MCF 10A (cell line): ENCODE data around the gene DNHD1. TPM values are rescaled to one million over a fixed set of nuclear protein-coding genes. Genes with fewer than 3 reads are reported as not detected.

Experiments used
- BruUV-seq: library from RNA; stranded (reverse); fragments of 400-500 nt; replicated peaks from 2 replicates; lab custom pipeline; 2021; lab: Mats Ljungman, UMichigan
- CTCF ChIA-PET: fragments of 300-600 bp; sonication (Branson Sonifier 250); formaldehyde crosslinking; extraction: SDS; loops from one replicate; lab custom pipeline; 2021; ENCODE audit warnings: antibody characterized with exemption, inconsistent platforms; lab: Yijun Ruan, JAX
- POLR2A ChIA-PET: fragments of 300-600, 350-650 bp; sonication (Branson Sonifier 250); formaldehyde crosslinking; extraction: SDS; loops from one replicate; lab custom pipeline; 2020; ENCODE audit warnings: antibody characterized with exemption, inconsistent platforms; lab: Yijun Ruan, JAX
- DNase-seq: peaks from one replicate; pipeline ENCODE4 v3.0.0-alpha.2; 2018; ENCODE audit not compliant: unreplicated experiment
- H3K27ac Mint-ChIP-seq: one replicate; pipeline ENCODE4 v1.8.0; 2022; ENCODE audit warnings: mild to moderate bottlenecking, low read depth, mixed read lengths; ENCODE audit not compliant: unreplicated experiment
- H3K27me3 Mint-ChIP-seq: one replicate; pipeline ENCODE4 v1.8.0; 2022; ENCODE audit warnings: mixed read lengths; ENCODE audit not compliant: insufficient read depth, unreplicated experiment
- H3K36me3 Mint-ChIP-seq: one replicate; pipeline ENCODE4 v1.8.0; 2022; ENCODE audit warnings: mild to moderate bottlenecking, moderate library complexity, mixed read lengths; ENCODE audit not compliant: insufficient read depth, unreplicated experiment
- H3K4me1 Mint-ChIP-seq: one replicate; pipeline ENCODE4 v1.8.0; 2022; ENCODE audit warnings: mixed read lengths; ENCODE audit not compliant: insufficient read depth, unreplicated experiment
- H3K4me3 Mint-ChIP-seq: one replicate; pipeline ENCODE4 v1.8.0; 2022; ENCODE audit warnings: mild to moderate bottlenecking, moderate library complexity, mixed read lengths; ENCODE audit not compliant: unreplicated experiment
- H3K9me3 Mint-ChIP-seq: one replicate; pipeline ENCODE4 v1.8.0; 2022; ENCODE audit warnings: mixed read lengths; ENCODE audit not compliant: unreplicated experiment
- CTCF ChIP-seq: fragments of 200-600 bp; IDR thresholded peaks from one replicate; pipeline ENCODE4 v1.8.0; 2022; ENCODE audit warnings: antibody characterized with exemption, mild to moderate bottlenecking; ENCODE audit not compliant: unreplicated experiment
- intact Hi-C: fragments of 100-400 bp; cut with micrococcal nuclease; formaldehyde crosslinking; loops from 2 replicates; pipeline ENCODE4 v1.14.1; 2022
- total RNA-seq: library from RNA; stranded (reverse); gene quantifications from 2 replicates; pipeline ENCODE4 v1.2.3, GENCODE V29; 2022

DNHD1 gene
- total RNA-seq, 1 experiment from 2014 or later: 18.3 TPM

DNA sequence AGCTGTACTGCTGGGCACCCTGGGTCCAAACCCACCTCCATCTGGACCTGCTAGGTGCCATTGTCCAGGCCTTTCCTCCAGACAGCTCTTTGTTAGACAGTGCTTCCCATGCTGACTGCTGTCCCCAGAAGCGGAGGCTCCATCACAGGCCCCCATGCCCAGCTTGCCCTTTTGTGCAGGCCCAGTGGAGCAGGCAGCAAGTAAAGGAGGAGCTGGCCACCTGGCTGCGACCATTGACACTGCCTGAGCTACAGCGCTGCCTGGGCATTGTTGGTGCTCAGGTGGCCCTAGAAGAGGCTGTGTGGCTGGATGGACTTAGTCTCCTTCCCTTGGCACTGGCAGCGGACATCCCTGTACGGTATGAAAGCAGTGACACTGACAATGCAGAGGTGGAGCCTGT lies 1.5 kb downstream of the DNHD1 start:
- ChIA-PET POLR2A (interaction anchor here (1.6 to 1.8 kb wide), 2 partner anchors 8 to 16 kb away, joined by 5 read pairs; no protein-coding TSS in a partner anchor), CTCF (interaction anchor here (0.6 to 9.0 kb wide), 10 partner anchors 10 to 560 kb away, joined by 3 to 47 read pairs (median 4); no protein-coding TSS in a partner anchor)
- intact Hi-C loops: no loop called here

DNA sequence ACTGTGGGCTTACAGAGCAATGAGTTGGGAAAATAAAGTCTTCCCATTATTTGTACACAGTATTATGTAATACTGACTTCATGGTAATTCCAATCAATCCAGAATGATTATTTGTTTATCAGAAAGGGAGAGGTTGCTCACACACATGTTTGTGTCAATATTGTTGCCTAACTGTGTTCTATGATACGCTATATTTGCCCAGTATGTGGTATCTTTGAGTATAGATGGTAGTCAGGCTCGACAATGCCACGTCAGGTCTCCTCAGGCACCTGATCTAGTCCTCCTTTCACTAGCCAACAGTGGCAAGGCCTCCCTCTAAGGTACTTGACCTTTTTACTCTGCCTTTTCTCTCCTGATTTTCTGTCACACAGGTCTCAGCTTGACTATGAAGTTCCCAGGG lies 5.3 kb downstream of the DNHD1 start:
- Mint-ChIP-seq H3K4me1 (no peaks in the 10 kb centered on the region), H3K9me3 (no peaks in the 10 kb centered on the region), H3K4me3 (no peak overlapping the region), H3K27me3 (no peaks in the 10 kb centered on the region), H3K36me3 (peaks cover 24% of the 10 kb centered on the region), H3K27ac (no peak overlapping the region)
- no peak for TF ChIP-seq CTCF
- CTCF ChIA-PET: interaction anchor here (9.0 kb wide), 1 partner anchor 124 kb away, joined by 47 read pairs; no protein-coding TSS in a partner anchor
- POLR2A ChIA-PET: no interaction called here
- no peak for DNase-seq
- intact Hi-C loops: no loop called here
- no TSS peak for BruUV-seq

More for the DNA sequence above, 1.5 kb downstream of the DNHD1 start:
- TF ChIP-seq CTCF: no peak
- no peak overlapping the region for H3K27ac Mint-ChIP-seq
- H3K36me3 Mint-ChIP-seq: peaks cover 24% of the 10 kb centered on the region
- BruUV-seq: no TSS peak
- no peak overlapping the region for H3K4me3 Mint-ChIP-seq
- H3K27me3 Mint-ChIP-seq: no peaks in the 10 kb centered on the region
- H3K4me1 Mint-ChIP-seq: no peaks in the 10 kb centered on the region
- no peaks in the 10 kb centered on the region for H3K9me3 Mint-ChIP-seq
- no peak for DNase-seq

GRCh38 chr11:6504166-6504565 lies 7.1 kb downstream of the DNHD1 start:
- Mint-ChIP-seq H3K27ac (peak overlapping the region; percentile 4), H3K27me3 (no peaks in the 10 kb centered on the region), H3K36me3 (peaks cover 24% of the 10 kb centered on the region), H3K4me1 (no peaks in the 10 kb centered on the region), H3K4me3 (no peak overlapping the region), H3K9me3 (no peaks in the 10 kb centered on the region)
- no TSS peak for BruUV-seq
- ChIA-PET CTCF (interaction anchor here (0.6 to 6.8 kb wide), 11 partner anchors 10 to 515 kb away, joined by 3 to 244 read pairs (median 11); partner anchors contain the start of genes ARFIP2 and TIMM10B), POLR2A (interaction anchor here (2.1 to 2.2 kb wide), 2 partner anchors 9 to 22 kb away, joined by 9 to 13 read pairs; partner anchors contain the start of genes ARFIP2 and TIMM10B)
- no peak for DNase-seq
- no peak for TF ChIP-seq CTCF
- intact Hi-C loops: no loop called here

DNA sequence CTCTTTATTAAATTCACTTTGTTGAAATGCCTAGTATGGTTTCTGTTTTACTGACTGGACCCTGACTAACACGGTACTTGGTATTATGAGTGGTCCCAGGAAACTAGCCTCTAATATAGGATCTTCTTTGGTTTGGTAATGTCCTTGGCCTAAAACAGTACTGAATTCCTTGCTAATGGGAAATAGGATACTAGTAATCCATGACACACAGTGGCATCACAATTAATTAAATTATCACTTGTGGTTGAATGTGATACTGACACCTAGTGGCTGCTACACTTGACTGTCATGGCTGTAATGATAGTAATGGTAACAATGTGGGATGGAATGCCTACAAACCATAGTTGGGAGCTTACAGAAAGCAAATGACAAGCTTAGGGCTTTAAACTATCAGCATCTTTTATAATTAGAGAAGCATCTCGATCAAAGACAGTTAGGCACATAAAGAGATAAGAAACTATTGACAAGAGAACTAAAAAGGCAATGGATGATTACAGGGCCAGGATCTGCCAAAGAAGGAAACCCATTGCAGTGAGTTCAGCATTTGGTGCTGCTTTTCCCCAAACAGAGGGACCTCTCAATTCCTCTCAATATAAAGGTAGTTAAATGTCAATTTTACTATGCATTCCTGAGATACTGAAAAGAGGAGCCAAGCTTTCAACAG lies 8.6 kb downstream of the DNHD1 start:
- CTCF ChIA-PET: interaction anchor here (0.6 to 6.8 kb wide), 40 partner anchors 10 to 487 kb away, joined by 3 to 244 read pairs (median 4); partner anchors contain the start of genes ARFIP2, HPX, SMPD1 and TIMM10B
- Mint-ChIP-seq H3K4me1 (no peaks in the 10 kb centered on the region), H3K27ac (no peak overlapping the region), H3K9me3 (no peaks in the 10 kb centered on the region), H3K27me3 (no peaks in the 10 kb centered on the region), H3K4me3 (no peak overlapping the region), H3K36me3 (peaks cover 35% of the 10 kb centered on the region)
- DNase-seq: peak; percentile 64
- peak; percentile 52 for TF ChIP-seq CTCF
- BruUV-seq: no TSS peak
- intact Hi-C loops: loop anchor here (1.0 kb wide), 3 partner anchors 62 to 126 kb away; no protein-coding TSS in a partner anchor
- POLR2A ChIA-PET: interaction anchor here (1.3 to 2.8 kb wide), 4 partner anchors 10 to 127 kb away, joined by 3 to 13 read pairs (median 10); partner anchors contain the start of genes ARFIP2 and TIMM10B
